NK-92 treated with Interleukin-12 subunit alpha and Interleukin-12 subunit beta, amount 100 ng/mL, for 24 hours (cell line): ENCODE measurements around the gene NPIPB6.
"Not testable (repeated sequence)": the region's sequence is repeated elsewhere in the genome, so short reads cannot be mapped to it uniquely, and the experiment has no call there.

Source experiments
- DNase-seq: peaks from one replicate; lab custom pipeline; 2025; lab: John Stamatoyannopoulos, UW

NPIPB6 gene

DNA sequence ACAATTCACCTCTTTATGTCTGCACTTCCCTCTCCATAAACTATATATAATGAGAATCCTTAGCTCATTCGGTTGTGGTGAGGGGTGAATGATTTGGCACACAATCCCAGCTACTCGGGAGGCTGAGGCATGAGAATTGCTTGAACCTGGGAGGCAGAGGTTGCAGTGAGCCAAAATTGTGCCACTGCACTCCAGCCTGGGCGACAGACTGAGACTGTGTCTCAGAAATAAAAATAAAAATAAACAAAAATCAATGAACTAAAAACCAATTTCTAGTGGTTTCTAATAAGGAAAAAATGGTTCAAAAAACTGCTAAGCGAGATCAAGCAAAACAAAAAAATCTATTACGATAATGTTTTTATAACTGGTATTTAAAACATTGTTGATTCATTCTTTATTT is at the start of gene NPIPB6:
Gene NPIPB6 (minus strand): TSS at position 101 of the 400 bp plus-strand sequence. CDS start 686 bp downstream, outside the sequence.
- not testable (repeated sequence) for DNase-seq

DNA sequence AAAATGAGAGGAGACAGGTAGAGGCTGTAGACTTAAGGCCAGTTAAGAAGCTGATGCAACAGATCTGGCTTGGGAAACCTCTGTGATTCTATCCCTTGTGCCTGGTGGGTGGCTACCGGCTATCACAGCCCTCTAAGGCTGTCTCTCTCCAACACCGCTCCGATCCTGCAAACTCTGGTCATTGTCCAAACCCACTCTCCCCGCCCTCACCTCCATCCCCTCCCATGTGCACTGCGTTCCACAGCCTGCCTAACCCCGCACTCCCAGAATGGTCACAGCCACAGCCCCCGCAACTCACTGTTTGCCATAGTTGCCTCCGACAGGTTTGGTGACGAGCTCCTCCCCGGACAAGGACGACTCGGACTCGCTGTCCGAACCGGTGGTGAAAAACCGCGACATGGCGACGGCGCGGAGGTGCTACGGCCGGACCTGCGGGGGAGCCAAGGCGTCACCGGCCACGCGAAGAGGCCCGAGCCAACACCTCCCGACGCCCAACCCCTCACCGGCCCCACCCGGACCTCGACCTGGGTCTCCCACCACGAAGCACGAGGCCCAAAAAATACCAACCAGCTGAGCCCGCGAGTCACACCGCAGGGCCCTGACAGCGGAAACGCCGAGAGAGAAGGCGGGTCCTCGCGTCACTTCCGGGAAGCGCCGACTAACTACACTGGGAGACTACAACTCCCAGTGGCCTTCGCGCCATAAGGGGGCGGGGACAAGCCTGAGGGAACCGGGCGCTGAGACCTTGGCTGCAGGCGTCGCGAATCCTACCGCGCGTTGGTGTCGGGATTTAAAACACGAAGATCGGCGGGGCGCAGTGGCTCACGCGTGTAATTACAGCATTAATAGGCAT is 40.1 kb upstream of the NPIPB6 start, which contains the start of gene EIF3CL:
Gene EIF3CL (minus strand): TSS at position 622 of the 853 bp plus-strand sequence. CDS start 223 bp downstream, at position 399.
- DNase-seq, result not testable (repeated sequence)

DNA sequence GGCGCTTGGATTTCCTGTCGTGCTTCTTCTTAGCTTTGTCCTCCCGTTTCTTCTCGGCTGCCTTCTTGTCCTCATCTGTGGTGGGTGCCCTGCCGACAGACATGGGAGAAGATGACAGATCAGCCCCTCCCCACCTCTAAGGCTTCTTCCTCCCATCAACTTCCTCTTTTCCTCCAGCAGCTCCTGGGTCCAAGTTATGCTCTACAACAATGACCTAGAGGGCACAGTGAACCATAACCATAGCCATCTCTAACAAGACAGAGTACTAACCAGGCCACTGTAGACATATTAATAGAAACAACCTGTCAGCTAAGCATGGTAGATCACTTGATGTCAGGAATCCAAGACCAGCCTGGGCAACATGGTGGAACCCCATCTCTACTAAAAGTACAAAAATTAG is 28.7 kb upstream of the NPIPB6 start:
- DNase-seq, result not testable (repeated sequence)

DNA sequence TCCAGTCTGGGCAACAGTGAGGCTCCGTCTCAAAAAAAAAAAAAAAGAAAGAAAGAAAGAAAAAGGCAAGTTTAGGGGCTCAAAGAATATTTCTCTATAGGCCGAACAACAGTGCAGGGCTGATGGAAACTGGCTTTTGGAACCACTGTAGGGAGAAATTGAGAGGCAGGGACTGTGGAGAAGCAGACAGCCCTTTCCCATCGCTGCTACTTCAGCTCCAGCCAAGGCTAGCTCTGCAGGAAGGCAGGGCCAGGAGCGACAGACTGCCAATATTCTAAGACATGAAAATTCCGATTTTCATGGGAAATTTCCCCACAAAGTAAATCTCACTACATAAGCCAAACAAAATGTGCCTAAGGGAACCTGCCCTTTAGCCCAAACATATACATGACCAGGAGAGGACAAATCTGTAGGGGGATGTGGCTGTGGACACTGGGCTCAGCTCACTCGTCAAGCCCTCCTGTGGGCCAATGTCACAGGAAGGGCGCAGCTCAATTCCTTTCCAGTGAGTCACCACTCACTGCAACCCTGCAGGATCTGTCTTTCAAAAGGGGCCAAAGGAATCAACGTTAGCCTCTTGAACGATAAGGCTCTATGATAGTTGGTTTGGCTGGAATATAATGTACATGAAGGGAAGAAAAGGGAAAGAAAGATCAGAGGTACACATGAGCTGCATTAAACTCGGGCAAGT is 19.0 kb upstream of the NPIPB6 start:
- not testable (repeated sequence) for DNase-seq

DNA sequence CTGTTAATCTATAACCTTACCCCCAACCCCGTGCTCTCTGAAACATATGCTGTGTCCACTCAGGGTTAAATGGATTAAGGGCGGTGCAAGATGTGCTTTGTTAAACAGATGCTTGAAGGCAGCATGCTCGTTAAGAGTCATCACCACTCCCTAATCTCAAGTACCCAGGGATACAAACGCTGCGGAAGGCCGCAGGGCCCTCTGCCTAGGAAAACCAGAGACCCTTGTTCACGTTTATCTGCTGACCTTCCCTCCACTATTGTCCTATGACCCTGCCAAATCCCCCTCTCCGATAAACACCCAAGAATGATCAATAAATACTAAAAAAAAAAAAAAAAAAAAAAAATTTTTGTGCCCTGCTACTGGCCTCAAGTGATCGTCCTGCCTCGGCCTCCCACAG is 14.5 kb upstream of the NPIPB6 start:
- not testable (repeated sequence) for DNase-seq

DNA sequence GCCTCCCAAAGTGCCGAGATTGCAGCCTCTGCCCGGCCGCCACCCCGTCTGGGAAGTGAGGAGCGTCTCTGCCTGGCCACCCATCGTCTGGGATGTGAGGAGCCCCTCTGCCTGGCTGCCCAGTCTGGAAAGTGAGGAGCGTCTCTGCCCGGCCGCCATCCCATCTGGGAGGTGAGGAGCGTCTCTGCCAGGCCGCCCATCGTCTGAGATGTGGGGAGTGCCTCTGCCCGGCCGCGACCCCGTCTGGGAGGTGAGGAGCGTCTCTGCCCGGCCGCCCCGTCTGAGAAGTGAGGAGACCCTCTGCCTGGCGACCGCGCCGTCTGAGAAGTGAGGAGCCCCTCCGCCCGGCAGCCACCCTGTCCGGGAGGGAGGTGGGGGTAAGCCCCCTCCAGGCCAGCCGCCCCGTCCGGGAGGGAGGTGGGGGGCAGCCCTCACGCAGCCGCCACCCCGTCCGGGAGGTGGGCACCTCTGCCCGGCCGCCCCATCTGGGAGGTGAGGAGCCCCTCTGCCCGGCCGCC is 13.9 kb upstream of the NPIPB6 start:
- not testable (repeated sequence) for DNase-seq

DNA sequence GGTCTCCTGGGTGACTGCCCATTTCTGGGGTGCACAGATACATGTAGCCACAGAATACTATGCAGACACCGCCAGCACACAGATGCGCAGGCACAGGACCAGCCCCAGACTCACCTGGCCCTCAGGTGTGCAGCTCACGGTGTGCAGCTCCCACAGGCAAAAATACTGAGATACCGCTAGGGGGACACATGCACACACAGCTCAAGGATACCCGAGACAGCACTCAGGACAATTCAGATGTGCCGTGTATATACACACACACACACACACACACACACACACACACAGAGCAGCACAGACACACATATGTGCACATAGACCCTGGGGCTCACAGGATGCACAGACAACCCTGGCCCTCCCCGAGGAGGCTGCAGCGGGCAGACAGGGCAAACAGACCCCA is 11.8 kb upstream of the NPIPB6 start:
- DNase-seq, result not testable (repeated sequence)

DNA sequence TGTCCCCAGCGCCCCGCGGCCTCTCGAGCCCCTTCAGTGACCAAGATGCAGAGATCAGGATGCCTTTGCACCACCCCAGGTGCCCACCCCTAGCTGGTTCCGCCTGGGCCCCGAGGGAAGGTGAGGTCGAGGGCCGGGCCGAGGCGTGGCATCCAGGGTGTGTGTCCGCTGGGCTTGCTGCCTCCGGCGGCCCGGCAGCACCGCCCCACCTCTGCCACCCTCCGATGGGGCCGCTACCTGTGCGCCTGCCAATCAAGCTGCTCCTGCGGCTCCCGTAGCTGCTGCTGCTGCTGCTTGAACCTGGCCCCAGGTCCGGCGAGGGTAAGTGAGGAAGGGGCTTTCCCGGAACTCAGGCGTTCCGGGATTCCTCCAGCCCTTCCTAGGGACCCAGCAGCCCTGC is 11.0 kb upstream of the NPIPB6 start:
- DNase-seq, result not testable (repeated sequence)

DNA sequence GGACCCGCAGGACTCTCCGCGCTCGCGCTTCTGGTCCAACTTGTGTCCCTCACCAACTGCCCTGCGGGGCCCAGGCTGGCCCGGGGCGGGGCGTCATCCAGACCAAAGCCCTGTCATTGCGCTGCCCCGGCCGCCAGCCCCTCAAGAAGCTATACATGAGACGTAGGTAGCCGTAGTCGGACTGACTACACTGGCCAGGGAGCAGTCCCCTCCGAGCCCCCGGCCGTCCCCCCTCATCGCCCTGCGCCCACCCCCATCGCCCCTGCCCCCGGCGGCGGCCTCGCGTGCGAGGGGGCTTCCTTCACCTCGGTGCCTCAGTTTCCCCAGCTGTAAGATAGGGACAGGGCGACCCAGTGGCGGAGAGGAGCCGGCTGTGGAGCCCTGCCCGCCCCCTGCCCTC is 4.6 kb upstream of the NPIPB6 start:
- not testable (repeated sequence) for DNase-seq

DNA sequence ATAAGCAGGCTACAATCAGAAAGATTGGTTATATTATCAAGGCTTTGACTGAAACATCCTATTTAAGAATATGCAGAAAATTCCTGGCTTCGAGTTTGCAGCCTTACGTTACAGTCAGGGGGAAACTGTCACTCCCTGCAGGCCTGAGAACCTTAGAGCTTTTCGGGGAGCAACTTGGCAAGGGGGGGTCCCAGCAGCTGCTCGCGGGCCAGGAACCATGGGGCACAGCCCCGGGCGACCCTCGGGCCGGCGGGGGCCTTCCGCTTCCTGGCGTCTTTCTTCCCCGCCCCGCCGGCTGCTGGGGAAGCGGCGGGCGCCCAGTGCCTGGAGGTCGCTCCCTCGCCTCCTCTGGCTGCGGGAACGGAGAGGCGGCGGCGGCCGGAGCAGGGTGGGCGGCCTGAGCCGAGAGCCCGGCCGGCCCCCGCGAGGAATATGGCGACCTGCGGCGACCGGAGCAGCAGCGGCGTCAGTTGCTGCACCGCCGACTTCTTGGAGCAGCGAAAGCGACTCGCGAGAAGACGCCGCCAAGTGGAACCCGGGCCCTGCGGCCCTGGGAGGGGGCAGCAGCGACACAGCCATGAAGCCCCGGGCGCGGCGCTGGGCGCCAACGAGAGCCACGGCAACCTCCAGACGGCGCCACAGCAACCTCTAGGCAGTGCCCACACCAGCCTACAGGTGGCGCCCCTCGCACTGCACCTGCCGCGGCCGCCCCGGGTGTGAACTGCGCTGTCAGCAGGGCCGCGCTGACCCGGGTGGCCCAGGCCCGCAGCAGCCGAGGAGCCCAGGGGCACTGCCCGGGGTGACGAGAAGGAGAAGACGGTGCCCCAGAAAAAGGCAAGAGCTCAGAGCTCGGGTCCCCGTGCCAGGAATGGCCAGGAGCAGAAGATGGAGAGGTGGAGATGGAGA is 1.2 kb upstream of the NPIPB6 start:
- not testable (repeated sequence) for DNase-seq

DNA sequence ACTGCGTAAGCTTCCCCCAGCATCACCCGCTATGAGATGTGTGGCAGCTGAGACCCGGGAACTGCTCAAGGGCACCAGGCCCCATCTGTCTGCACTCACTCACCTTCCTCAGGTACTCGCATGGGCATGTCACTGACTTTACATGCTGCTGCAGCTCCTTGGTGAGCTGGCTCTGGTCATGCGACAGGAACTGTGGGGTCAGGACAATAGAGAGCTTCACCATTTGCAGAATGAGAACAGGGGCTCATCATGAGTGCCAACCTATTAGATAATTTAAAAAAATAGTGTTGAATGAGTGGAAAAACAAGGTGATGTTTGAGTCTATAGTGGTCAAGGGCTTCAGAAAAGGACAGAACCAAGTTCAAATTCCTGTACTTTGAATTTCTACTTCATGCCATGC is 708 bp downstream of the NPIPB6 start:
- DNase-seq, result not testable (repeated sequence)

DNA sequence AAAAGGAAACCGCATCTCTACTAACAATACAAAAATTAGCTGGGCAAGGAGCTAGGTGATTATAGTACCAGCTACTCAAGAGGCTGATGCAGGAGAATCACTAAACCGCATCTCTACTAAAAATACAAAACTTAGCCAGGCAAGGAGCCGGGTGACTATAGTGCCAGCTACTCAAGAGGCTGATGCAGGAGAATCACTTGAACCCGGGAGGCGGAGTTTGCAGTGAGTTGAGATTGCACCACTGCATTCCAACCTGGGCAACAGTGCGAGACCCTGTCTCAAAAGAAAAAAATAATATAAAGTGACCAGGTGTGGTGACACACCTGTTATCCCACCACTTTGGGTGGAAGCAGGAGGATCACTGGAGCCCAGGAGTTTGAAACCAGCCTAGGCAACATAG is 25.1 kb downstream of the NPIPB6 start:
- DNase-seq, result not testable (repeated sequence)

DNA sequence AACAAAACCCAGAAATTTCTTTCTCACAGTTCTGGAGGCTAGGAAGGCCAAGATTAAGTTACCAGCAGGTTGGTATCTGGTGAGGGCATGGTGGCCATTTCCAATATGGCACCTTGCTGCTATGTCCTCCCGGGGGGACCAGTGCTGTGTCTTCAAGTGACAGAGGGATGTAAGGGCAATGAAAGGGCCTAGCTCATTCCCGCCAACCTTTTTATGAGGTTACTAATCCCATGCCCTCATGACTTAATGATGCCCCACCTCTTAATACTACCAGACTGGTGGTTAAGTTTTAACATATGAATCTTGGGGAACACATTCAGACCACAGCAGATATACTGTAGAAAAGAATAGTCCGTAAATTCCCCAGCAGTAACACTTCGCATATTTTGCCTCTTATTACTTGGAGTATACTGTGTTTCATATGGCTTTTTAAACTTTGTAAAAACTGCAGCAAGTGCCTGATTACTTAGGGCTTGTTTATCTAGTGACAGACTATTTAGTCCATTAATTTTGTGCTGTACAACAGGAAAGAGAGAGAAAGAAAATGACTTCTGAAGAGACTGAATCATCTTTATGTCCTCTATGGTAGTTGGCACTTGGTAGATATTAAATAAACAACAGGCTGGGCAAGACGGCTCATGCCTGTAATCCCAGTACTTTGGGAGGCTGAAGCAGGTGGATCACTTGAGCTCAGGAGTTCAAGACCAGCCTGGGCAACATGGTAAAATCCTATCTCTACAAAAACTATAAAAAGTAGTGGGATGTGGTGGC is 26.2 kb downstream of the NPIPB6 start:
- not testable (repeated sequence) for DNase-seq

DNA sequence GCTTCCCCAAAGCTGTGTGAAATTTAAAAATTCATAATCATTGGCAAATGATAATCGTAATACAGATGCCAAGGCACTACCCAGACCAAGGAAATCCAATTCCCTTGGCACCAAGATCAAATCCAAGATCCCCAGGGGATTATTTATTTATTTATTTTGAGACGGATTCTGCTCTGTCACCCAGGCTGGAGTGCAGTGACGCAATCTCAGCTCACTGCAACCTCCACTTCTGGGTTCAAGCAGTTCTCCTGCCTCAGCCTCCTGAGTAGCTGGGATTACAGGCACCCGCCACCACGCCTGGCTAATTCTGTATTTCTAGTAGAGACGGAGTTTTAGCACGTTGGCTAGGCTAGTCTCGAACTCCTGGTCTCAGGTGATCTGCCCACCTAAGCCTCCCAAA is 27.6 kb downstream of the NPIPB6 start:
- DNase-seq, result not testable (repeated sequence)

DNA sequence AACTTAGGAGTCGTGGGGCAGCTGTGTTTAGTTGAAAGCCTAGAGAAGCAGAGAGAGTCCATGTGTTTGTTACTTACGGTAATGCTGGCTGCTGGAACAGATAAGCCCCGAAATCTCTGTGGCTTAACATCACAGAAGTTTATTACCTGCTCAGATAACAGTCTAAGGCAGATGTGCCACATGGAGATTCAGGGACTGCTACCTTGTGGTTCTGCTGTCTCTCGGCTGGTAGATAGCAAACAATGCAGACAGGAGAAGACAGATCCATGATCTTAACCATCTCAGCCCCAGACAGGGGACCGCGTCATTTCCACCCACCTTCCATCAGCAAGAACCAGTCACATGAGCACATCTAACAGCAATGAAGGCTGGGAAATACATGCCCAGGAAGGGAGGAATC is 30.7 kb downstream of the NPIPB6 start:
- not testable (repeated sequence) for DNase-seq

DNA sequence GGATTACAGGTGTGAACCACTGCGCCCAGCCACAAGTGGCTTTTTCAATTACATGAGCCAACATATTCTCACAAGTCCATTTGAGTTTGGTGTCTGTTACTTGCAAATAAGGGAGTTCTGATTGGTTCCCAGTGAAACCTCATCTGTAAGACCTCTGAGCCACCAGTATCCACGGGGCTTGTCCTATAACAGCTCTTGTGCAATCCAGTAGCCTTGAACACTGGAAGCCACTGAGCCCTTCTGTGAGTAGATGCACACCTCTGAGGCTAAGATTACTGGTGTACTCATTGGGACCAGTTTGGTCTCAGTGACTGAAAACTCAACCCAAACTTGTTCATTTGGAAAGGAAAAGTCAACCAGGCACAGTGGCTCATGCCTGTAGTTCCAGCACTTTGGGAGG is 32.3 kb downstream of the NPIPB6 start:
- not testable (repeated sequence) for DNase-seq

DNA sequence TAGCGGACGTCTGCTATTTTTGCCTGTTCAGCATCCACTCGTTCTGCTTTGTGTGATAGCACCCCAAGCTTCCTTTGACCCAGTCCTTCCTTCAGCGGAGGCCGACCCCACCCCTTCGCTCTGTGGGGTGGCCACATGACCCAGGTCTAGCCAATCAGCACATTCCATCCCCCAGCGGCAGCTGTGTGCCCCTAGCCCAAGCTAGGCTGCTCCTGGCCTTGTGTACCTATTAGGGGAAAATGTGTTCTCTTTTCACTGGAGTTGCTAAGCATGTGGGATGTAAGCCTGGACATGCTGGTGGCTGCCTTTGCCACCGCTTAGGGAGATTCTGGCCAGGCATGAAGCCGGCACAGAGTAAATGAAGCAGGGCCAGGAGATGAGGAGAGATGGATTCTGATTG is 33.1 kb downstream of the NPIPB6 start:
- DNase-seq, result not testable (repeated sequence)

DNA sequence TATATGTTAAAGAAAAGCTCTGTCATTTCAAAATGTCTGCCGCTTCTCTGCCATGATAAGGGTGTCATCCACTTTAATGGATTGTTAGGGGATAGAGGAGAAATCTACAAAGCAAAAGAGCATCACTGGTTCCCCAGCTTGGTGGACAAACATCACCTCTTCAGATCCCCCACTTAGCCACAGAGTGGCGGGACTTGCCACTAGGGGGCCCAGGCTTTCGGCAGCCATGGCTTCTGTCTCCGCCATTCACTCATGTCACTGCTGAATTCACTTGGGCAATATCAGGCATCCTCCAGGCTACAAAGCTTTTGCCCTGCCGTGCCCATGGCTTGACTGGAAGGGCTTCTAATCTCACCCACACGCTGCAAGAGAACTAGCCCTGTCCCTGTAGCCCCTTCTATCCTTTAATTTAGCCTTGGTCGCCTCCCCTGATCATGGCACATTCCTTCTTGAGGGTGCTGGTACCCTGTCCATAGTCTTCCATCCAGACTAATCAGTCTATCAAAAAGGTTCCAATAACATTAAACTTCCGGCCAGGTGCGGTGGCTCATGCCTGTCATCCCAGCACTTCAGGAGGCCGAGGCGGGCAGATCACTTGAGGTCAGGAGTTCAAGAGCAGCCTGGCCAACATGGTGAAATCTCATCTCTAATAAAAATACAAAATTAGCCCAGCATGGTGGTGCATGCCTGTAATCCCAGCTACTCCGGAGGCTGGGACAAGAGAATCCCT is 36.3 kb downstream of the NPIPB6 start:
- DNase-seq, result no peak

DNA sequence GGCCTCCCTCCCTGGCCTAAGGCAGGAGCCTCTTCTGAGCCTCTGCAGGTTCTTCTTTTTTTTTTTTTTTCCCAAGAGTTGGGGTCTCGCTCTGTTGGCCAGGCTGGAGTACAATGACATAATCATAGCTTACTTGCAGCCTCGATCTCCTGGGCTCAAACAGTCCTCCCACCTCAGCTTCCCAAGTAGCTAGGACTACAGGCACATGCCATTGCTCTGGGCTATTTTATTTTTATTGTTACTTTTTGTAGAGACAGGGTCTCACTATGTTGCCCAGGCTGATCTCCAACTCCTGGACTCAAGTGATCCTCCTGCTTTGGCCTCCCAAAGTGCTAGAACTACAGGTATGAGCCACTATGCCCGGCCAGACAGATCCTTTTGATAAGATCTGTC is 38.4 kb downstream of the NPIPB6 start:
- no peak for DNase-seq

DNA sequence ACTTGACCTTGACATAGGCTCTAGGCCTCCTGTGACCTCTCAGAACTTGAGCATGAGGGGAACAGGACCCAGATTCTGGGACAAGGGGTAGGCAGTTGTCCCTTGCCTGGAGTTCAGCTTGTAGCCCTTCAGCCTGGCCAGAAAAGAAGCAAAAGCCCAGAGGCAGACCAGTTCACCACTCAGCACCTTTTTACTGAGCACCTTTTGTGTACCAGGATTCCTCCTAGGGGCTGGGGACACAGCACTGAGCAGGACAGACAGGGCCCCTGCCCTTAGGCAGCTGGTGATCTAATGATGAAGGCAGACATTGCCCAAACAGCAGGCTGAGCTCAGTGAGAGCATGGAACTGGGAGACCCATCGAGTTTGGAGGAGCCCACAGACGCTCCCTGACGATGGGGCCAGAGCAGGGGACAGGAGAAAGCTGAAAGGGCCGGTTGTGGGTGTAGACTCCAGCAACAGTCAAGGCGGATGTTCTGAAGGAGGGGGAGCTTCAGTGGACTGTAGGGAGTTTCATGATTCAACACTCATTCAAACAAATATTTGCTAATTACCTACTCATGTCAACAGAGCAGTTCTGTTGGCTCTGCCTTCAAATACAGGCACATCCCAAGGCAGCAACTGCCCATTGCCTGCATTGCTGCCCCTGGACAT is 38.9 kb downstream of the NPIPB6 start:
- no peak for DNase-seq
